KMS-11 (cell line): ENCODE results near the gene FBXL4.

Experiments used
- H2AFZ ChIP-seq: fragments of 200-600 bp; sonication (generic); 2 replicates; pipeline ENCODE4 v1.6.1; 2016; ENCODE audit warnings: antibody characterized with exemption, mixed run types, low read depth
- H3K27ac ChIP-seq: fragments of 200-600 bp; sonication (generic); 2 replicates; pipeline ENCODE4 v1.6.1; 2016; ENCODE audit warnings: mild to moderate bottlenecking, mixed run types
- H3K27me3 ChIP-seq: fragments of 200-600 bp; sonication (generic); 2 replicates; pipeline ENCODE4 v1.6.1; 2017; ENCODE audit warnings: mild to moderate bottlenecking, low read depth, mixed run types, moderate library complexity; ENCODE audit not compliant: insufficient read depth
- H3K36me3 ChIP-seq: fragments of 200-600 bp; sonication (generic); 2 replicates; pipeline ENCODE4 v1.6.1; 2017; ENCODE audit warnings: mild to moderate bottlenecking, mixed run types; ENCODE audit not compliant: insufficient read depth
- H3K4me1 ChIP-seq: fragments of 200-600 bp; sonication (generic); 2 replicates; pipeline ENCODE4 v1.6.1; 2016; ENCODE audit warnings: mild to moderate bottlenecking, low read depth, mixed run types; ENCODE audit not compliant: poor library complexity, severe bottlenecking
- H3K4me2 ChIP-seq: fragments of 200-600 bp; sonication (generic); 2 replicates; pipeline ENCODE4 v1.7.0; 2016; ENCODE audit warnings: mild to moderate bottlenecking, mixed run types
- H3K4me3 ChIP-seq: fragments of 200-600 bp; sonication (generic); IDR thresholded peaks from 2 replicates; pipeline ENCODE4 v1.6.1; 2017; ENCODE audit warnings: low read depth, low read length, mixed read lengths; ENCODE audit not compliant: insufficient read depth
- H3K79me2 ChIP-seq: fragments of 200-600 bp; sonication (generic); 2 replicates; pipeline ENCODE4 v1.6.1; 2016; ENCODE audit warnings: low read depth, mixed run types; ENCODE audit not compliant: insufficient read depth
- H3K9ac ChIP-seq: fragments of 200-600 bp; sonication (generic); 2 replicates; pipeline ENCODE4 v1.6.1; 2016; ENCODE audit warnings: mild to moderate bottlenecking, mixed run types
- H4K20me1 ChIP-seq: fragments of 200-600 bp; sonication (generic); 2 replicates; pipeline ENCODE4 v1.6.1; 2016; ENCODE audit warnings: mild to moderate bottlenecking, mixed run types; ENCODE audit not compliant: insufficient read depth
- TF ChIP-seq, protein P1 (sequence below): fragments of 200-600 bp; sonication (generic); conservative IDR thresholded peaks from 2 replicates; pipeline ENCODE4 v1.6.1; 2017; ENCODE audit warnings: low read depth, mild to moderate bottlenecking, antibody characterized with exemption, low read length, moderate library complexity, mixed read lengths

Gene FBXL4

DNA sequence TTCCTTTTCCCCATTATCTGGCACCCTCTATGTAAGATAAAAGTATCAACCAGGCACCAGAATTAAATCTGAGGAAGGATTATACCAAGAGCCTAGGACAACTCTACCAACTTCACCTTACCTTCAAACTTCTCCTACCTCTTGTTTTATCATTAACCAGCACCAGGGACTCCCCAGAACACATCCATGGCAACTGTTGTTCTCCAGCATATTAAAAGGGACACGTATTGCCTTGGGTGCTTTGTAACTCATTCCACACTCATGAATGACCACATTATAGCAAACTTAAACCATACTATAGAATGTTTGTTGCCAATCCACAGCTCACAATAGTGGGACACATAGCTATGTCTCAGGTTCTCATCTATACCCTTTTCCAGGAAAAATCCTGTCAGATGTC is 11.9 kb upstream of the FBXL4 start:
- Histone ChIP-seq H3K9ac (no peak overlapping the region), H3K27ac (no peak overlapping the region), H3K4me2 (no peak overlapping the region), H3K4me1 (no peaks in the 10 kb centered on the region), H2AFZ (no peak overlapping the region), H3K27me3 (no peaks in the 10 kb centered on the region), H3K4me3 (no peak overlapping the region), H4K20me1 (no peaks in the 10 kb centered on the region), H3K79me2 (no peaks in the 10 kb centered on the region), H3K36me3 (no peaks in the 10 kb centered on the region)
- TF ChIP-seq, protein P1, sequence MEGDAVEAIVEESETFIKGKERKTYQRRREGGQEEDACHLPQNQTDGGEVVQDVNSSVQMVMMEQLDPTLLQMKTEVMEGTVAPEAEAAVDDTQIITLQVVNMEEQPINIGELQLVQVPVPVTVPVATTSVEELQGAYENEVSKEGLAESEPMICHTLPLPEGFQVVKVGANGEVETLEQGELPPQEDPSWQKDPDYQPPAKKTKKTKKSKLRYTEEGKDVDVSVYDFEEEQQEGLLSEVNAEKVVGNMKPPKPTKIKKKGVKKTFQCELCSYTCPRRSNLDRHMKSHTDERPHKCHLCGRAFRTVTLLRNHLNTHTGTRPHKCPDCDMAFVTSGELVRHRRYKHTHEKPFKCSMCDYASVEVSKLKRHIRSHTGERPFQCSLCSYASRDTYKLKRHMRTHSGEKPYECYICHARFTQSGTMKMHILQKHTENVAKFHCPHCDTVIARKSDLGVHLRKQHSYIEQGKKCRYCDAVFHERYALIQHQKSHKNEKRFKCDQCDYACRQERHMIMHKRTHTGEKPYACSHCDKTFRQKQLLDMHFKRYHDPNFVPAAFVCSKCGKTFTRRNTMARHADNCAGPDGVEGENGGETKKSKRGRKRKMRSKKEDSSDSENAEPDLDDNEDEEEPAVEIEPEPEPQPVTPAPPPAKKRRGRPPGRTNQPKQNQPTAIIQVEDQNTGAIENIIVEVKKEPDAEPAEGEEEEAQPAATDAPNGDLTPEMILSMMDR: no peak

DNA sequence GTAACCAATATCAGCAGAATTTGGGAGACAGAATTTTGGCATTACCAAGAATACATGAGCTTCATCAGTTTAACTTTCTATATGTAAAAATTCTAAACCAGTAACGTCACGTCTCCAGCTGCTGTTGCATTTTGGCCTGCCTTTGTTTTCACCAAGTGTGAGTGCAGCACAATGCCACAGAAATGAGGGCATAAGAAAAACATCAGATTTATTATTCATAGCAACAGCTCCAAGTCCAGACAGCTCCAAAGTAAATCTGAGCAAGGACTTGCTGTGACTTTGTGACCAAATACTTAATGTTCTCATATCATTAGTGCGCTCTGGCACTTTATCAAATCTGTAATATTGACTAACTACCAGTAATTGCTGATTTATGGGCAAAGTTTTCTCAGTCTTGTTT is 11.0 kb upstream of the FBXL4 start:
- H4K20me1 ChIP-seq: no peaks in the 10 kb centered on the region
- no peak overlapping the region for H2AFZ ChIP-seq
- H3K4me2 ChIP-seq: no peak overlapping the region
- H3K4me3 ChIP-seq: no peak overlapping the region
- H3K27ac ChIP-seq: no peak overlapping the region
- H3K36me3 ChIP-seq: no peaks in the 10 kb centered on the region
- no peaks in the 10 kb centered on the region for H3K79me2 ChIP-seq
- no peaks in the 10 kb centered on the region for H3K27me3 ChIP-seq
- H3K4me1 ChIP-seq: no peaks in the 10 kb centered on the region
- TF ChIP-seq, protein P1: no peak
- H3K9ac ChIP-seq: no peak overlapping the region

DNA sequence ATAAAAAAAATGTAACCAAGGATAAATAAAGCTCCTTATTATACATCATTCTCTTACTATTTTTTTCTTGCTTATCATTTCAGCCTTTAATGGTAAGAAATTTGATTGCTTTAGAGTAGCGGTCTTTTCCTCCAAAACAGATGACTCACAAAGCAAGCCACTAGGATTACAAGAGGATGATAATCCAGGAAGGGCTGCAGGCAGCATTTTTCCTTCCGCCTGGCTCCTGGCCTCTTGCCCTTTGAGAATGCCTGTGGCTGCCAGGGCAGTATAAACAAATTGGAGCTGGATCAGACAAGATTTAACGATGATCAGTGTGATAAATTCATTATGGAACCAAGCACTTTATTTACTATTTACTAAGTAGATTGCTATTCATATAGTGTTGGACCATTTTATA is 9.7 kb upstream of the FBXL4 start:
- Histone ChIP-seq H3K4me2 (no peak overlapping the region), H3K4me1 (no peaks in the 10 kb centered on the region)

GRCh38 chr6:98949589-98949988 is 1.8 kb upstream of the FBXL4 start:
- Histone ChIP-seq H2AFZ (no peak overlapping the region), H4K20me1 (no peaks in the 10 kb centered on the region), H3K4me1 (peaks cover 19% of the 10 kb centered on the region), H3K4me3 (no peak overlapping the region), H3K4me2 (no peak overlapping the region), H3K36me3 (no peaks in the 10 kb centered on the region), H3K27me3 (no peaks in the 10 kb centered on the region), H3K9ac (no peak overlapping the region), H3K27ac (no peak overlapping the region), H3K79me2 (peaks cover 24% of the 10 kb centered on the region; the same call in 1 of the 2 replicates)
- TF ChIP-seq, protein P1: no peak

More for the DNA sequence above, 9.7 kb upstream of the FBXL4 start:
- no peak overlapping the region for H3K9ac ChIP-seq
- no peak overlapping the region for H2AFZ ChIP-seq
- H3K79me2 ChIP-seq: no peaks in the 10 kb centered on the region
- H3K27me3 ChIP-seq: no peaks in the 10 kb centered on the region
- H3K36me3 ChIP-seq: no peaks in the 10 kb centered on the region
- TF ChIP-seq, protein P1: no peak
- no peaks in the 10 kb centered on the region for H4K20me1 ChIP-seq
- no peak overlapping the region for H3K4me3 ChIP-seq
- no peak overlapping the region for H3K27ac ChIP-seq
